ENCODE results near the gene MARCO.

MARCO gene, protein sequence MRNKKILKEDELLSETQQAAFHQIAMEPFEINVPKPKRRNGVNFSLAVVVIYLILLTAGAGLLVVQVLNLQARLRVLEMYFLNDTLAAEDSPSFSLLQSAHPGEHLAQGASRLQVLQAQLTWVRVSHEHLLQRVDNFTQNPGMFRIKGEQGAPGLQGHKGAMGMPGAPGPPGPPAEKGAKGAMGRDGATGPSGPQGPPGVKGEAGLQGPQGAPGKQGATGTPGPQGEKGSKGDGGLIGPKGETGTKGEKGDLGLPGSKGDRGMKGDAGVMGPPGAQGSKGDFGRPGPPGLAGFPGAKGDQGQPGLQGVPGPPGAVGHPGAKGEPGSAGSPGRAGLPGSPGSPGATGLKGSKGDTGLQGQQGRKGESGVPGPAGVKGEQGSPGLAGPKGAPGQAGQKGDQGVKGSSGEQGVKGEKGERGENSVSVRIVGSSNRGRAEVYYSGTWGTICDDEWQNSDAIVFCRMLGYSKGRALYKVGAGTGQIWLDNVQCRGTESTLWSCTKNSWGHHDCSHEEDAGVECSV

GRCh38 chr2:118942031-118942430 lies at the start of gene MARCO:
Gene MARCO, plus strand, starts transcription at chr2:118942194. Its CDS starts 107 bp downstream, at chr2:118942301.
- no peak for DNase-seq (ENCODE audit: low spot score)

DNA sequence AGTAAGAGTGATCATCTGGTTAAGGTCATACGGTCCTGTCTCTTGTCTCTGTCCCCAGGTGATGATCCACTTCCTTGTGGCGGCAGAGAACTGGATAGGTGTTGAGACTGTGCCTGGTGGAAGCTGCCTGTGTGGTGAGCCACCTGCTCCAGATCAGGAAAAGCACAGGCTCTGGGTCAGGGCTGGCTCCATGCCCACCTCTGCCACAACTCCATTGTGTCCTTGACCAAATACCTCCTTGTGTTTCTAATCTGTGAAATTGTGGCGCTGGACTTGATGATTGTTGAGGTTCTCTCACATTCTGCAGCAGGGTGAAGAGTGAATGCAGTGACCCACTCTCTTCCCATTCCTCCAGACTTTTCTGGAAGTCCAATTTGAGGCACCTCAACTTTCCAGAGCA lies 48.9 kb upstream of the MARCO start:
- no peak for DNase-seq (ENCODE audit: low spot score)

DNA sequence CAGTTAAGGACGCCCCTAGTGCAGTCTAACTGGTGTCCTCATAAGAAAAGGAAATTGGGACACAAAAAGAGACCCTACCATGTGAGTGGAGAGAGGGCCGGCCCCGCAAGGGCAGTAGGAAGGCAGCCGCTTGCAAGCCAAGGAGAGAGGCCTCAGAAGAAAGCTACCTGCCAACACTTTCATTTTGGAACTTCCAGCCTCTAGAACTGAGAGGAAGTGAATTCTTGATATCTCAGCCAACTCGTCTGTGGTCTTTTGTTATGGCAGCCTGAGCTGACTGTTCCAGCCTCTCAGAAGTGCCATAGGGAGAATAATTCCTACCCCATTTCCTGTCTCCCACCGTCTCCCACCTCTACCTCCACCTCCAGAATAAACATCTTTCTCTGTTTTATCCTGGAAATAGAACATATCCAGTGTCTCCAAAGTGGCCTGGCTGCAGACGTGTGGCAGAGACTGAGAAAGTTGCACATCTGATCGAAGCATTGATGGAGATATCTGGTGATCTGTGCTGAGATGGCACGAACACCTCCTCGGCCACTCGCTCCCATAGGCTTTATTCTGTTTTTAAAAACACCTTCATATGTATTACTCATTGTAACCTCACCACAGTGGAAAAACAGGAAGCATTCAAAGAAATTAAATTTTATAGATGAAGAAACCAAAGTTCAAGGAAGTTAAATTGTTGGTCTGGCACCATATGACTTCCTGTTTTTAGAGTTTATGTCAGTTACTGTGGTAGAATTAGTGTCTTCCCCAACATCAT lies 39.5 kb upstream of the MARCO start:
- DNase-seq (ENCODE audit: low spot score), result no peak

DNA sequence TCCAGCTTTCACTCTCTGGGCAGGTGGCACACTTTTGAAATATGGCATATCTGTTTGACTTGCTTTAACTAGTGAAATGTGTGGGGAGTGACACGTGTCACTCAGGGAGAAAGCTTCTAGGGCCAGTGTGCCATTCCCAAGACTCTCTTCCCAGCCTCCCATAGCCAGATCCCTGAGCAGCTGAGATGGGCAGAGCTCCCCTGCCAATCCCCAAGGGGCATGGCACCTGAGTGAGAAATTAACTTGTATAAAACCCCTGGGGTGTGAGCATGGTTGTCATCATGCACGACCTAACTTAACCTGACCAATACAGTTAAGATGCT lies 39.0 kb upstream of the MARCO start:
- no peak for DNase-seq (ENCODE audit: low spot score)

- DNase-seq (ENCODE audit: low spot score), result peak; percentile 19
These were observed 38.2 kb upstream of the MARCO start for GRCh38 chr2:118903551-118904479.

DNA sequence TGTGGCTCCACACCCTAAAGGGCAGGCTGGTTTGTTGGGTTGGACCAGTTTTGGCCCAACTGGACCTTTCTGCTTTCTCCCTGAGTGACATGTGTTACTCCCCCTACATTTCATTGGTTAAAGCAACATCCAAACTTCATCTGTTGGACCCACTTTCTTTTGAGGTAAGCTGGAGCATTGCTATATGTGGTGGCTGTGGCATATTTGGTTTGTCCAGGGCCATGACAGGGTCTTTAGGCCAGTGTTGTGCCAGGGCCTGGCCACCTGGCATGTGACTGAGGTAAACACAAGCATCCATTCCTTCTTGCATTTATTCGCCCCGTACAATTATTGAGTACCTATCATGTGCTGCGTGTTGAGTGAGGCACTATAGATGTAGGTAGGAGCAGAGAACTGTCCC lies 36.8 kb upstream of the MARCO start:
- DNase-seq (ENCODE audit: low spot score), result no peak

GRCh38 chr2:118906186-118906585 lies 35.8 kb upstream of the MARCO start:
- DNase-seq (ENCODE audit: low spot score), result no peak

DNA sequence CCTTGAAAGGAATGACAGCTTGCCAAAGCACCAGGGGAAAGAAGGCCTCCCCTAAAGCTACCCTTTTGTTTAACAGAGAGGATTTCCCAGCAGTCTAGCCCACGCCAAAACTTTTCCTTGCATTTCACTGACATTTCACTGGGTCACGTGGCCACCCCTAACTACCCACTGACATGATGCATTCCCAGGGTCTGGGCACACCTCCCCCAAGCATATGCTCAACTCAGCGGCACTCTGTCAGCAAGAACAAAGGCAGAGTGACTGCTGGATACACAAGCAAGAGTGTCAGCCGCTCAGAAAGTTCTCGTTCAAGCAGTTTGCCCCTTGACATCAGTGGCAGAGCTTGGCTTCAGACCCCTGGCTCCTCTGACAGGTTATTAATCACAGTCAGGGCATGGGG lies 34.2 kb upstream of the MARCO start:
- no peak for DNase-seq (ENCODE audit: low spot score)

- DNase-seq (ENCODE audit: low spot score), result no peak
These were observed 32.8 kb upstream of the MARCO start for GRCh38 chr2:118909191-118909590.

DNA sequence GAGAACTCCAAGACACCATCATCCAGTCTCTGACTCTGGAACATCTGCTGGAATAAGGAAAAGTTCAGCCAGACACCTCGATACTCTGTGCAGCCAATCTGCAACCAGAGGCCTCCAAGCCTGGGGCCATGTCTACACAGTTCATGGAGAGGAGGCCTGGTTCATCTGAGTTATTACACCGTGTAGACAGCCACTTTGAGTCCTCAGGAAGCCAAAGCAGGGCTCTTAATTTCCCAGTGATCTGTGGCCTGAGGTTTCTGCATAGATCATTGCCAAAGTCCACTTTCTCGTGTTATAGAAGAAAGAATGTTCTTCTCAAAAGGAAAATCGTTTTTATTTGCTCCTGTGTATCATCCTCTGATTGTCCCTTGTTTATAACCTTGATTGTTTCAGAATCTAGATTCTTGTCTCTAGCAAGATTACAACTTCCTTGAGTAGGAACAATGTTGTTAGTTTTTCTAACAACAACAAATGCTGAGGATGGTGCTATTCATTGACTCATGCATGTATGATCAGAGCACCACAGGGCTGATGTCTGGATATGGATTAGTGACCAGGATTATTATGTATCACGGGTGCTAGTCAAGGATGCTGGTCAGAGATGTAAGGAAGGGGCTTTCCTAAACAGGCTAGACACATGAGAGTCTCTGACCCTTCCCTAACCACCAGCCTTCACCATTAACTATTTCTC lies 30.7 kb upstream of the MARCO start:
- no peak for DNase-seq (ENCODE audit: low spot score)

- no peak for DNase-seq (ENCODE audit: low spot score)
These were observed 30.1 kb upstream of the MARCO start for GRCh38 chr2:118911936-118912335.

GRCh38 chr2:118913131-118913802 lies 28.7 kb upstream of the MARCO start:
- DNase-seq (ENCODE audit: low spot score), result no peak

DNA sequence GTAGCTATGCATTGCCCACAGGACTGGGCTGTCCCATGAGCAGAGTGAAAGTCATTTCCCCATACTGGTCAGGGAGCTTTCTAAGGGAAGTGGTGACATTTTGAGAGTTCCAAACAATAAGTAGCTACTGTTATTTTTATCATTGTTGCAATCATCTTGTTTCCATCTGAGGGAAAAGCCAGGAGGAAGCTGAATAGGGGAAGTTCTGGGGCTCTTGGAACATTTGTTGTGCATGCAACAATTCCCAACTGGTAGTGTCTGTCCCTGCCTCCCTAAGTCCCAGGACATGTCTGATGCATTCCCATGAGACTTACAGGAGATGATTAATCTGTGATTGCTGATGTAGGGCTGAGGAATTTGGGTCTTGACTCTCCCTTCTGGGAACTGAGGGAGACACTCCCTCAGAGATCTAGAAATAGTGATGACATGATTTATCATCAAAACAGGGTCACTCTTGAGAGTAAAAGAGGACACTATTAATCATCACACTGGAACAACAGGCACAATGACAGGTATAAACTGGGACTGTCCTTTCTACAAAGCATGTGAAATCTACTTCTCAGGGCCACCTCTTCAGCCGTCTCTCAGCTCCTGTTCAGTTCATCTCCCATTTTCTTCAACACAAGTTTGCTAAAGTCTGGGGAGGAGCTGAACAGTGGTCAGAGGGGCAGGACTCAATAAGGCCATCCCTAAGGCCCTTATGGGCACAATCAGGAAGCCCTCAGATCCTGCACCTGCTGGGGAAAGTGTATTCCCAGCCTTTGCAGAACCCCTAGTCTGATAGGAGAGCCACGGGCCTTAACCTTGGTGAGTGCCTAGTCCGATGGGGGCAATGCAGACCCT lies 28.0 kb upstream of the MARCO start:
- DNase-seq (ENCODE audit: low spot score), result peak; percentile 14

- DNase-seq (ENCODE audit: low spot score), result peak; percentile 23
These were observed 27.1 kb upstream of the MARCO start for GRCh38 chr2:118914721-118915453.

GRCh38 chr2:118918017-118918416 lies 24.0 kb upstream of the MARCO start:
- DNase-seq (ENCODE audit: low spot score), result peak; percentile 9

GRCh38 chr2:118921646-118922045 lies 20.3 kb upstream of the MARCO start:
- DNase-seq (ENCODE audit: low spot score), result no peak

- no peak for DNase-seq (ENCODE audit: low spot score)
These were observed 19.7 kb upstream of the MARCO start for GRCh38 chr2:118922254-118922653.

- DNase-seq (ENCODE audit: low spot score), result peak; percentile 12
These were observed 18.6 kb upstream of the MARCO start for GRCh38 chr2:118923371-118923770.

DNA sequence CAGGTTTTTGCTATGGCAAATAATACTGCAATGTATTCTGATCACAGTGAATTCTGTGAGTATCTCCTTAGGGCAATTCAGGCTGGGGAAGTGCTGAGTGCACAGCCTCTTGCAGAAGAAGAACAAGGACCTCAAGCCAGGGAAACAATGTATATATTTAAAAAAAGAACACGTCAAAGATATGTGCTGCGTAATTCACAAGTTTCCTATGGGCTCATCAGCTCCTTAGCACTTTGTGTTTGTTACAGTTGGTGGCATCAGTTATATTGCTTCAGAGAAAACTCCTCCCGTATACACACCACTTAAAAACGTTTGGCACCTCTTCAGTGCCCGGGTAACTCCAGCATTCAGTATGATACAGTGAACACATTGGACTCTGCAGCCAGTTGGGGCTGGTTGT lies 16.5 kb upstream of the MARCO start:
- no peak for DNase-seq (ENCODE audit: low spot score)

Data from ecto neural progenitor cell (in vitro differentiated cells).